ENCODE measurements around the gene CDSN. TPM values are rescaled to one million over a fixed set of nuclear protein-coding genes. Genes with fewer than 3 reads are reported as not detected.

Gene CDSN
- total RNA-seq, 1 donor from 2014 or later, result not detected

DNA sequence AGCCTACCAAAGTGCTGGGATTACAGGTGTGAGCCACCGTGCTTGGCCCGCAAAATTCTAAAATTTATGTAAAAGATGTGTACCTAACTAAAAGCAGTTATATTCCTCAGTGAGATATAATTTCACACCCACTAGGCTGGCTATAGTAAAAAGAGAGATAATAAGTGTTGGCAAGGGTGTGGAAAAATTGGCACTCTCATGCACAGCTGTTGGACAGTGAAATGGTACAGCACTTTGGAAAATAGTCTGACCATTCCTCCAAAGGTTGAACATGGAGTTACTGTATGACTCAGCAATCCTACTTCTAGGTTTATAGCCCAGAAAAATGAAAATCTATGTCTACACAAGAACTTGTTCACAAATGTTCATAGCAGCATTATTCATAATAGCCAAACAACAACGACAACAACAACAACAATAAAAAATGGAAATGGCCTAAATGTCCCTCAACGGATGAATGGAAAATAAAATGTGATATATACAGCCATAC, 21.8 kb downstream of the CDSN start:
- no peaks in the 10 kb centered on the region for H3K36me3 Mint-ChIP-seq
- DNase-seq (ENCODE audit: extremely low spot score, unreplicated experiment), result no peak
- no peaks in the 10 kb centered on the region for H3K4me1 Mint-ChIP-seq (ENCODE audit: unreplicated experiment)
- no peaks in the 10 kb centered on the region for H3K9me3 Mint-ChIP-seq
- peaks cover 16% of the 10 kb centered on the region for H3K27me3 Mint-ChIP-seq
- TF ChIP-seq, protein P1, sequence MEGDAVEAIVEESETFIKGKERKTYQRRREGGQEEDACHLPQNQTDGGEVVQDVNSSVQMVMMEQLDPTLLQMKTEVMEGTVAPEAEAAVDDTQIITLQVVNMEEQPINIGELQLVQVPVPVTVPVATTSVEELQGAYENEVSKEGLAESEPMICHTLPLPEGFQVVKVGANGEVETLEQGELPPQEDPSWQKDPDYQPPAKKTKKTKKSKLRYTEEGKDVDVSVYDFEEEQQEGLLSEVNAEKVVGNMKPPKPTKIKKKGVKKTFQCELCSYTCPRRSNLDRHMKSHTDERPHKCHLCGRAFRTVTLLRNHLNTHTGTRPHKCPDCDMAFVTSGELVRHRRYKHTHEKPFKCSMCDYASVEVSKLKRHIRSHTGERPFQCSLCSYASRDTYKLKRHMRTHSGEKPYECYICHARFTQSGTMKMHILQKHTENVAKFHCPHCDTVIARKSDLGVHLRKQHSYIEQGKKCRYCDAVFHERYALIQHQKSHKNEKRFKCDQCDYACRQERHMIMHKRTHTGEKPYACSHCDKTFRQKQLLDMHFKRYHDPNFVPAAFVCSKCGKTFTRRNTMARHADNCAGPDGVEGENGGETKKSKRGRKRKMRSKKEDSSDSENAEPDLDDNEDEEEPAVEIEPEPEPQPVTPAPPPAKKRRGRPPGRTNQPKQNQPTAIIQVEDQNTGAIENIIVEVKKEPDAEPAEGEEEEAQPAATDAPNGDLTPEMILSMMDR (conservative IDR thresholded peaks at IDR 0.05), result no peak
- no peak overlapping the region for H3K4me3 Mint-ChIP-seq
- no peak overlapping the region for H3K27ac Mint-ChIP-seq

DNA sequence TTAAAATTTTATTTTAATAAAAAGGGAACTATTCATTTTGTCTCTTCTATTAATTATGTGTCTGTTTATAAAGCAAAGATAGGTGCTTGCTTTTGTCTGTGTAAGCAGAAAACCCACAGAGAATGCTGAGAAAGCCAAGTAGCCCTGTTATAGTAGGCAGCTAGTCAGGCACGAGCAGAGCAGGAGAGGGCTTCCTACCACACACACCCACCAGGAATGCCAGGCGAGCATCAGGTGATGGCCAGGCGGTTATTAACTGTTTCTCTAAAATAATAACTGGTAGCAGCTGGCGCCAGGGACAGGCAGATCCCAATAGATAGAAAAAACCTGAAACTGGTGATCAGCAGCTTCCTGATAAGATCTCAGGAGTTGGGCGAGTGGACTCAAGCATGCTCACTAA, 23.6 kb downstream of the CDSN start:
- DNase-seq (ENCODE audit: extremely low spot score, unreplicated experiment), result no peak
- TF ChIP-seq, protein P1 (conservative IDR thresholded peaks at IDR 0.05), result no peak
- Mint-ChIP-seq H3K9me3 (no peaks in the 10 kb centered on the region), H3K4me1 (ENCODE audit: unreplicated experiment) (no peaks in the 10 kb centered on the region), H3K27ac (no peak overlapping the region), H3K27me3 (peaks cover 12% of the 10 kb centered on the region), H3K4me3 (no peak overlapping the region), H3K36me3 (no peaks in the 10 kb centered on the region)

DNA sequence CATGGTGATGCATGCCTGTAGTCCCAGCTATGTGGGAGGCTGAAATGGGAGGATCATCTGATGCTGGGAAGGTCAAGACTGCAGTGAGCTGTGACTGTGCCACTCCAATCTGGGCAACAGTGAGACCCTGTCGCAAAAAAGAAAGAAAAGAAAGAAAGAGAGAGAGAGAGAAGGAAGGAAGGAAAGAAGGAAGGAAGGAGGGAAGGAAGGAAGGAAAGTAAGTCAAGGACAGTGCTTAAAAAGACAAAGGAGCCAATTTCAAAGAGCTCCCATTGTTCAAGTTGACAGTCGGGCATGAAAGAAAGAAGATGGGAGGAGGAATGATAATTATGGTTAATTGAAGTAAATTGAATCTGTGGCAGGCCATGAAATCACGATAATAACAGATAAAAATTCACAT, 24.0 kb downstream of the CDSN start:
- Mint-ChIP-seq H3K9me3 (no peaks in the 10 kb centered on the region), H3K4me1 (ENCODE audit: unreplicated experiment) (no peaks in the 10 kb centered on the region), H3K27ac (no peak overlapping the region), H3K27me3 (peaks cover 12% of the 10 kb centered on the region), H3K36me3 (no peaks in the 10 kb centered on the region), H3K4me3 (no peak overlapping the region)
- TF ChIP-seq, protein P1 (conservative IDR thresholded peaks at IDR 0.05), result no peak
- DNase-seq (ENCODE audit: extremely low spot score, unreplicated experiment), result no peak

DNA sequence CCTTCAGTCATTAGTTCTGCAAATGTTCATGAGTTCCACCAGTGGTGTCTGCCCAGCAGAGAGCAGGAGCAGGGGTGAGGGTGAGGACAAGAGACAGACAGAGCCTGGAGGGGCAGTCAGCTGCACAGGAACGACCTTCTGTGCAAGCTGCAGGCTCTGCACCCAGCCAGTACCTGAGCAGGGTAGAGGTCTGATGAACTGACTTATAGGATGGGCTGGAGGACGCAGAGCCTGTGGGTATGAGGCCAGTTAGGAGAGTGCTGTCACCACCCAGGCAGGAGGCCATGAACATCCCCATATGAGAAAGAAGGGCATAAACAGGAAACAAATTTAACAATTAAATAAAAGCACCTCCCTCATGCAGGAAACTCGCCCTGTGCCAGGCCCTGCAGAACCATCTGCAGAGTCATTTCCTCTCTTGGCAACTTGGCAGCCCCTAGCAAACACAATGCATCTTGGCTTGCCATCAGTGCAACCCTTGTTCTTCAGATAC, 25.8 kb downstream of the CDSN start:
- no peak overlapping the region for H3K27ac Mint-ChIP-seq
- no peak for DNase-seq (ENCODE audit: extremely low spot score, unreplicated experiment)
- H3K4me1 Mint-ChIP-seq (ENCODE audit: unreplicated experiment), result no peaks in the 10 kb centered on the region
- no peaks in the 10 kb centered on the region for H3K9me3 Mint-ChIP-seq
- TF ChIP-seq, protein P1 (conservative IDR thresholded peaks at IDR 0.05), result no peak
- H3K36me3 Mint-ChIP-seq, result no peaks in the 10 kb centered on the region
- H3K4me3 Mint-ChIP-seq, result no peak overlapping the region
- peaks cover 8% of the 10 kb centered on the region for H3K27me3 Mint-ChIP-seq

DNA sequence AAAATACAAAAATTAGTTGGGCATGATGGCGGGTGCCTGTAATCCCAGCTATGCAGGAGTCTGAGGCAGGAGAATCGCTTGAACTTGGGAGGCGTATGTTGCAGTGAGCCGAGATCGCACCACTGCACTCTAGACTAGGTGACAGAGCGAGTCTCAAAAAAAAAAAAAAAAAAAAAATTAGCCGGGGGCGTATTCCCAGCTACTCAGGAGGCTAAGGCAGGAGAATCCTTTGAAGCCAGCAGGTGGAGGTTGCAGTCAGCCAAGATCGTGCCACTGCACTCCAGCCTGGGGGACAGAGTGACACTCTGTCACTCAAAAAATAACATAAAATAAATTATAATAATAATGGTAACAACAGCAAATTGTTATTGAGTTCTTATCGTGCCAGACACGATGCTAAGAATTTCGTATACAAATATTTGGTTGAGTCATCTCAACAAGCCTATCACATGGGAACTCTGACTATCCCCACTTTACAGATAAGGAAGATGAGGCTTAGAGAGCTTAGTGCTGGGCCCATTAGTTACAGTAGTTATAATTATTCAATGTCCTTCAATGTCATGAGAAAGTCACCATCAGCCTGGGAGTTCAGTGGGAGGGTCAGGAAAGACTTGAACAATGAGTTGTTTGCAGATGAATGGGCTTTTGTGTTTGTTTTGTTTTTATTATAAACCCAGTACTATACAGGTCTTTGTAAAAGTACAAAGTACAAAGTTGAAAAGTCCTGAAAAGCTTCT, 27.3 kb downstream of the CDSN start:
- DNase-seq (ENCODE audit: extremely low spot score, unreplicated experiment), result no peak
- no peaks in the 10 kb centered on the region for H3K9me3 Mint-ChIP-seq
- H3K36me3 Mint-ChIP-seq, result no peaks in the 10 kb centered on the region
- no peak overlapping the region for H3K4me3 Mint-ChIP-seq
- TF ChIP-seq, protein P1 (conservative IDR thresholded peaks at IDR 0.05), result no peak
- no peaks in the 10 kb centered on the region for H3K4me1 Mint-ChIP-seq (ENCODE audit: unreplicated experiment)
- H3K27me3 Mint-ChIP-seq, result peaks cover 8% of the 10 kb centered on the region
- no peak overlapping the region for H3K27ac Mint-ChIP-seq
